Stomach (tissue), 9 donors: ENCODE measurements around the gene FAM117A. TPM values are rescaled to one million over a fixed set of nuclear protein-coding genes. Genes with fewer than 3 reads are reported as not detected.

Source experiments
- DNase-seq, 2 donors: peaks; one replicate each; pipeline versions ENCODE4 v3.0.0 to v3.0.0-alpha.2; 2013 to 2019
- H3K27ac ChIP-seq, 5 donors: fragments of 200-600 bp in 4 of 5; sonication (generic) in 4 of 5; one replicate each; pipeline ENCODE4 v1.5.1; 2013 to 2019; ENCODE audit warnings: mild to moderate bottlenecking in 1 of 5, moderate library complexity in 1 of 5
- H3K27me3 ChIP-seq, 3 donors: fragments of 200-600 bp; sonication (generic); one replicate each; pipeline ENCODE4 v1.5.1; 2017 to 2019; ENCODE audit warnings: mixed run types in 1 of 3
- H3K36me3 ChIP-seq, 4 donors: fragments of 200-600 bp; sonication (generic); 1 replicate in 3 of 4; 2 replicates in 1 of 4; pipeline ENCODE4 v1.5.1; 2016 to 2019
- H3K4me1 ChIP-seq, 4 donors: fragments of 200-600 bp; sonication (generic); one replicate each; pipeline ENCODE4 v1.5.1; 2016 to 2019
- H3K4me3 ChIP-seq, 4 donors: fragments of 200-600 bp; sonication (generic) in 3 of 4; one replicate each; pipeline ENCODE4 v1.5.1; 2016 to 2019; ENCODE audit warnings: mild to moderate bottlenecking in 1 of 4
- H3K9me3 ChIP-seq, 4 donors: fragments of 200-600 bp; sonication (generic); one replicate each; pipeline ENCODE4 v1.5.1; 2016 to 2019
- CTCF ChIP-seq, 7 experiments: fragments of 450-650 bp in 4 of 7; fragments of 200-600 bp in 3 of 7; sonication (generic) in 3 of 7; IDR thresholded peaks; one replicate each; pipeline ENCODE4 v1.5.1; 2016 to 2019; ENCODE audit warnings: antibody characterized with exemption in 7 of 7, control low read depth in 2 of 7, mild to moderate bottlenecking in 1 of 7
- EP300 ChIP-seq: sonication (generic); formaldehyde crosslinking; IDR thresholded peaks from one replicate; pipeline ENCODE4 v1.6.1; 2017; ENCODE audit warnings: antibody characterized with exemption
- POLR2A ChIP-seq, 4 donors: fragments of 450-650 bp; IDR thresholded peaks; one replicate each; pipeline ENCODE4 v1.6.1; 2016; ENCODE audit warnings: antibody characterized with exemption in 4 of 4, control low read depth in 2 of 4, mild to moderate bottlenecking in 1 of 4, moderate library complexity in 1 of 4
- POLR2AphosphoS5 ChIP-seq, 3 donors: sonication (generic); formaldehyde crosslinking; IDR thresholded peaks; one replicate each; pipeline ENCODE4 v1.6.1; 2016; ENCODE audit warnings: antibody characterized with exemption in 3 of 3
- WGBS, 5 donors: extraction: QIAGEN DNeasy Blood & Tissue Kit in 3 of 5; methylation state at CpG; one replicate each; pipeline versions ENCODE4 v1.1.5 to v1.1.7; 2013 to 2018; 5-methylcytosine and 5-hydroxymethylcytosine counted together
- intact Hi-C: fragments of 100-400 bp; cut with DNase I; formaldehyde crosslinking; loops from one replicate; pipeline ENCODE4 v1.15.1; 2023; ENCODE audit warnings: low total_unique reads
- polyA plus RNA-seq, 3 donors: library from polyadenylated mRNA; stranded (reverse); fragments of 200-250 nt; gene quantifications; one replicate each; pipeline ENCODE4 v1.2.3, GENCODE V29; 2013
- total RNA-seq, 5 donors: library from RNA; depleted of rRNA; stranded (reverse); fragments of >200 nt; gene quantifications; one replicate each; pipeline versions ENCODE4 v1.1.0 to v1.2.3, GENCODE V29; 2014 to 2016
- donor health status: healthy with polysubstance abuse.
- donor health status: Bipolar disorder and iron deficiency.
- donor health status: healthy.

The FAM117A gene
- total and polyA plus RNA-seq, 8 donors: 0.58 to 39.7 (median 6.1) TPM

DNA sequence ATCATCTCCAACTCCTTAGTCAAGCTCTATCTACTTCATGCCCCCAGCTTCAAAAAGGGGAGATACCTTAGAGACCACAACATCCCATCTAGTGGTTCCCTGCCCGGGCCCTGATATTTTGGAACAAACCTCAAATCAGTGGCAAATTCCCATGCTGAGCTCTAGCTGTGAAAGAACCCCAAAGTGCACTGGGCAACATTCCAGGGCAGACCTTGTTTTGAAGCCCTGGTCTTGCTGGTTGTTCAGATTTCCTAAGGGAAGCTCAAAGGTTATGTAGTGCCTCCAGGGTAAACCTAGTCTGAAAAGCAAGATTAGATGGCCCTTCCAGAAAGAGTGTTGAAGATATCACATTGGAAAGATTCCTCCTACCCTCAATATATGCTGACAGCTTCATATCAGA, 16.3 kb downstream of the FAM117A start:
- Histone ChIP-seq H3K4me3 (no peak overlapping the region), H3K36me3 (peaks cover 0 to 6% (median 0%) of the 10 kb centered on the region in 4 donors), H3K27ac (peak overlapping the region in 2 of 5 donors; percentile 46 to 71), H3K9me3 (no peaks in the 10 kb centered on the region), H3K27me3 (no peaks in the 10 kb centered on the region), H3K4me1 (peaks cover 4 to 48% (median 28%) of the 10 kb centered on the region in 4 donors)
- intact Hi-C loops: no loop called here
- TF ChIP-seq POLR2A (IDR thresholded peaks at IDR 0.05) (no peak), CTCF (IDR thresholded peaks at IDR 0.05) (no peak), POLR2AphosphoS5 (IDR thresholded peaks at IDR 0.05) (no peak), EP300 (no peak)
- WGBS, 5 donors: 65 to 100% (median 76%) methylated on average over 1 of the region's 1 CpG
- no peak for DNase-seq

GRCh38 chr17:49746791-49747490, 17.0 kb downstream of the FAM117A start:
- no peak overlapping the region for H3K4me3 ChIP-seq
- WGBS, 5 donors: 70 to 81% (median 78%) methylated on average over 5 of the region's 5 CpGs
- H3K27ac ChIP-seq: peak overlapping the region in 4 of 5 donors; percentile 23 to 71 (median 50)

DNA sequence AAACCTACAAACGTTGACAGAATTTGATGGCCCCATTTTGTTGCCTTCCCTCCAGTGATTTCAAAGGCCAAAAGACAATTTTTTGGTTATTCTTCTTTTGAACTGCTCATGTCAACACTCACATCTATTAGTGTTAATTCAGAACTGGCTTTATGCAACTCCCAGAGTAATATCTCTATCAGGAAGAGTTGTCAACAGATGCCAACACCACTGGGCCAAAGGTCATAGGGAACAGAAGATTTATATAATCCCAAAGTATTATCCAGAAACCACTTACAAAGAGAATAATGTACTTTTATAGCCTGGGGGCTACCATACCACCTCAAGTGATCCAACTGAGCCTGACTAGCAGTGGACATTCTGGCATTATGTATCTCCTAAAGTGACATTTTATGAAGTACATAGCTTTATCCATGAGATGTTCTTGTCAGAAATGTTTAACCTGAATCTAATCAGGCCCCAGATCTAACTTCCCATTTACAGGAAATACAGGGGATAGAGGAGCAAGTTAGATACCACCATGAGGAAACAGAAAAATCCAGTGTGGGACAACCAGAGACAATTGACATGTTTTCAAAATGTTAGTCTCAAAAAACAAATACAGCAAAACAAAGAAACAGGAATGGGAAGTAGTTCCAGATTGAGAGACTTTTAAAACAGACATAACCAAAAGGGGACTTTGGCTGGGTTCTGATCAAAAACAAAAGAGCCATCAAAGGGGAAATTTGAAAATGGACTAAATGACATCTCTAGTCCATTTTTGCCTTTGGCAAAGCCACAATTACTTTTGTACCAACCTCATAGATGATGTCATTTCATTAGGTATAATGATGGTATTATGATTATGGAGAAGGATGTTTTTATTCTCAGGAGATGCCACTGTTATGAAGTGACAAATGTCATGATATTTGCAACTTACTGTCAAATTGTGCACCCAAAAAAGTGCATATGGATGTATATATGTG, 18.5 kb downstream of the FAM117A start:
- H3K4me3 ChIP-seq: no peak overlapping the region
- intact Hi-C loops: no loop called here
- 59 to 86% (median 77%) methylated on average over 1 of the region's 1 CpG for WGBS, 5 donors
- H3K27ac ChIP-seq: peak overlapping the region in 2 of 5 donors; percentile 46 to 71
- peaks cover 26 to 70% (median 47%) of the 10 kb centered on the region in 4 donors for H3K4me1 ChIP-seq
- no peaks in the 10 kb centered on the region for H3K27me3 ChIP-seq
- TF ChIP-seq EP300 (no peak), POLR2A (IDR thresholded peaks at IDR 0.05) (no peak), POLR2AphosphoS5 (IDR thresholded peaks at IDR 0.05) (no peak), CTCF (IDR thresholded peaks at IDR 0.05) (no peak)
- peaks cover 0 to 6% (median 0%) of the 10 kb centered on the region in 4 donors for H3K36me3 ChIP-seq
- H3K9me3 ChIP-seq: no peaks in the 10 kb centered on the region
- no peak for DNase-seq

More at GRCh38 chr17:49746791-49747490, 17.0 kb downstream of the FAM117A start:
- Histone ChIP-seq H3K27me3 (no peaks in the 10 kb centered on the region), H3K36me3 (peaks cover 0 to 6% (median 0%) of the 10 kb centered on the region in 4 donors), H3K4me1 (peaks cover 11 to 55% (median 32%) of the 10 kb centered on the region in 4 donors), H3K9me3 (no peaks in the 10 kb centered on the region)
- no peak for DNase-seq
- intact Hi-C loops: no loop called here
- TF ChIP-seq POLR2AphosphoS5 (IDR thresholded peaks at IDR 0.05) (no peak), POLR2A (IDR thresholded peaks at IDR 0.05) (no peak), EP300 (no peak), CTCF (IDR thresholded peaks at IDR 0.05) (no peak)

DNA sequence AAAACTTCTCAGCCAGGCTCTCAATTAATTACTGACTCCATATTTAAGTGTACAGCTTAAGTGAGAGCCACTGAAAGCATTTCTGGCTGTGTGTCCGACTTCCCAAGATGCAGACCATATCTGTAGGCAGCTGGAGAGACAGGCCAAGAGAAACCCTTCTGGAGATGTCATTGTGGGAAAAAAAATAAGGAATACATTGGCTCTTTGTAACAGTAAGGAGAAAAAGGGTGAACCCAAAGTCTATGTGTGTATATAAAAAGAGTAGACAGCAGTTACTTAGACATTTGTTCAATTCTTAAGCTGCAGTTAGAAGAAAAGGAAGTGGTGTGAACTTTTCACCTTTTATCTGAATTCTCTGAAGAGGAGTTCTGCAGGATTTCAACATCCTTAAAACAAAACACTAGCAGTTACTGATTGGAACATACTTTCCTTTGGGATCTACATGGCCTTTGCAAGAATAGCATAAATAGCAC, 21.7 kb downstream of the FAM117A start:
- Histone ChIP-seq H3K36me3 (no peaks in the 10 kb centered on the region), H3K4me3 (no peak overlapping the region), H3K4me1 (peaks cover 46 to 90% (median 69%) of the 10 kb centered on the region in 4 donors), H3K9me3 (no peaks in the 10 kb centered on the region), H3K27ac (peak overlapping the region in 4 of 5 donors; percentile 76 to 88 (median 82)), H3K27me3 (no peaks in the 10 kb centered on the region)
- TF ChIP-seq POLR2A (IDR thresholded peaks at IDR 0.05) (no peak), EP300 (no peak), CTCF (IDR thresholded peaks at IDR 0.05) (no peak), POLR2AphosphoS5 (IDR thresholded peaks at IDR 0.05) (no peak)
- intact Hi-C loops: no loop called here
- WGBS, 5 donors: 38 to 69% (median 57%) methylated on average over 1 of the region's 1 CpG
- peak in 1 of 2 donors; percentile 83 for DNase-seq
